IMR-90 (cell line): ENCODE results near the gene PLAAT3. TPM values are rescaled to one million over a fixed set of nuclear protein-coding genes. Genes with fewer than 3 reads are reported as not detected.

Source experiments
- ATAC-seq: fragments of 200-7000 bp; cut with Tn5 transposase; 2 replicates; pipeline ENCODE4 v1.9.1; 2020; ENCODE audit warnings: low read depth, mild to moderate bottlenecking, moderate library complexity
- BruUV-seq: library from RNA; stranded (reverse); fragments of 400-500 nt; replicated peaks from 2 replicates; lab custom pipeline; 2021; lab: Mats Ljungman, UMichigan
- CTCF ChIA-PET: fragments of 300-600 bp; formaldehyde crosslinking; extraction: SDS; loops from one replicate; lab custom pipeline; 2021; ENCODE audit warnings: antibody characterized with exemption; lab: Yijun Ruan, JAX
- POLR2A ChIA-PET: fragments of 300-600 bp; sonication (Branson Sonifier 250); formaldehyde crosslinking; loops from one replicate; lab custom pipeline; 2022; ENCODE audit warnings: antibody characterized with exemption; ENCODE audit not compliant: unreplicated experiment; lab: Charles Lee
- DNase-seq: peaks from one replicate; pipeline ENCODE4 v3.0.0; 2013
- H2AFZ ChIP-seq: replicated peaks from 2 replicates; pipeline ENCODE3; 2013; ENCODE audit warnings: low read length, mild to moderate bottlenecking; ENCODE audit not compliant: poor library complexity
- H2AK5ac ChIP-seq: 2 replicates; pipeline ENCODE4 v1.6.1; 2013; ENCODE audit warnings: low read depth, low read length, inconsistent platforms
- H2AK9ac ChIP-seq: replicated peaks from 2 replicates; pipeline ENCODE3; 2013; ENCODE audit warnings: mild to moderate bottlenecking, low read depth, low read length, moderate library complexity; ENCODE audit not compliant: poor library complexity
- H2BK120ac ChIP-seq: 2 replicates; pipeline ENCODE4 v1.6.1; 2013; ENCODE audit warnings: low read depth, low read length, inconsistent platforms
- H2BK15ac ChIP-seq: 3 replicates; pipeline ENCODE4 v1.6.1; 2013; ENCODE audit warnings: low read depth, low read length, inconsistent platforms
- H2BK20ac ChIP-seq: 2 replicates; pipeline ENCODE4 v1.6.1; 2013; ENCODE audit warnings: low read depth, mild to moderate bottlenecking, inconsistent platforms, low read length, moderate library complexity
- H2BK5ac ChIP-seq: 2 replicates; pipeline ENCODE4 v1.6.1; 2013; ENCODE audit warnings: mild to moderate bottlenecking, low read depth, low read length, inconsistent platforms; ENCODE audit not compliant: poor library complexity, severe bottlenecking
- H3K14ac ChIP-seq: replicated peaks from 2 replicates; pipeline ENCODE4 v1.6.1; 2013; ENCODE audit warnings: low read depth, low read length, inconsistent platforms
- H3K18ac ChIP-seq: 2 replicates; pipeline ENCODE4 v1.6.1; 2013; ENCODE audit warnings: low read depth, low read length, control low read depth
- H3K23ac ChIP-seq: 2 replicates; pipeline ENCODE4 v1.6.1; 2013; ENCODE audit warnings: low read depth, low read length, inconsistent platforms
- H3K27ac ChIP-seq: 2 replicates; pipeline ENCODE4 v1.5.1; 2013; ENCODE audit warnings: mild to moderate bottlenecking, control low read depth, low read length; ENCODE audit not compliant: insufficient read depth
- H3K27me3 ChIP-seq: 2 replicates; pipeline ENCODE4 v1.6.1; 2013; ENCODE audit warnings: low read length; ENCODE audit not compliant: control insufficient read depth, insufficient read depth
- H3K36me3 ChIP-seq: 2 replicates; pipeline ENCODE4 v1.6.1; 2013; ENCODE audit warnings: low read length, mixed read lengths; ENCODE audit not compliant: control insufficient read depth, insufficient read depth
- H3K4ac ChIP-seq: 2 replicates; pipeline ENCODE4 v1.6.1; 2013; ENCODE audit warnings: low read depth, low read length, inconsistent platforms
- H3K4me1 ChIP-seq: 2 replicates; pipeline ENCODE4 v1.6.1; 2013; ENCODE audit warnings: low read length, mixed read lengths; ENCODE audit not compliant: control insufficient read depth, insufficient read depth
- H3K4me2 ChIP-seq: 2 replicates; pipeline ENCODE4 v1.6.1; 2013; ENCODE audit warnings: low read depth, mild to moderate bottlenecking, control low read depth, low read length, moderate library complexity
- H3K4me3 ChIP-seq: 2 replicates; pipeline ENCODE4 v1.5.1; 2013; ENCODE audit warnings: low read depth, mild to moderate bottlenecking, control low read depth, low read length, moderate library complexity; ENCODE audit not compliant: insufficient read depth
- H3K56ac ChIP-seq: 2 replicates; pipeline ENCODE4 v1.6.1; 2013; ENCODE audit warnings: low read length, inconsistent platforms; ENCODE audit not compliant: insufficient read depth; ENCODE audit errors: extremely low read depth
- H3K79me1 ChIP-seq, 2 experiments: 2 replicates each; pipeline ENCODE4 v1.6.1; 2013; ENCODE audit warnings: low read length in 2 of 2, inconsistent platforms in 1 of 2, low read depth in 1 of 2
- H3K9ac ChIP-seq: 2 replicates; pipeline ENCODE4 v1.6.1; 2013; ENCODE audit warnings: low read depth, low read length, control low read depth
- H3K9me1 ChIP-seq: 2 replicates; pipeline ENCODE4 v1.6.1; 2013; ENCODE audit warnings: low read length, inconsistent platforms; ENCODE audit not compliant: insufficient read depth
- H3K9me3 ChIP-seq: 2 replicates; pipeline ENCODE4 v1.6.1; 2013; ENCODE audit warnings: low read length; ENCODE audit not compliant: control insufficient read depth, insufficient read depth
- H4K20me1 ChIP-seq: 2 replicates; pipeline ENCODE4 v1.6.1; 2013; ENCODE audit warnings: low read length, inconsistent platforms; ENCODE audit not compliant: insufficient read depth
- H4K5ac ChIP-seq: 2 replicates; pipeline ENCODE4 v1.6.1; 2013; ENCODE audit warnings: mild to moderate bottlenecking, low read depth, low read length, control low read depth
- H4K8ac ChIP-seq, 2 experiments: 2 replicates each; pipeline ENCODE4 v1.6.1; 2013; ENCODE audit warnings: low read depth in 2 of 2, low read length in 2 of 2, control low read depth in 1 of 2, inconsistent platforms in 1 of 2
- H4K91ac ChIP-seq: 2 replicates; pipeline ENCODE4 v1.6.1; 2013; ENCODE audit warnings: low read depth, low read length, inconsistent platforms; ENCODE audit not compliant: insufficient read depth
- BHLHE40 ChIP-seq: fragments of 150-350 bp; IDR thresholded peaks from 2 replicates; pipeline ENCODE4 v1.6.1; 2016; ENCODE audit warnings: mild to moderate bottlenecking, low read depth, low read length
- CEBPB ChIP-seq: IDR thresholded peaks from 2 replicates; pipeline ENCODE4 v1.6.1; 2012; ENCODE audit warnings: low read depth, low read length, improper control_type of control experiment
- CHD1 ChIP-seq: IDR thresholded peaks from 2 replicates; pipeline ENCODE4 v1.6.1; 2012; ENCODE audit warnings: low read depth, low read length, improper control_type of control experiment
- CTCF ChIP-seq: conservative IDR thresholded peaks from 2 replicates; pipeline ENCODE4 v1.5.1; 2012; ENCODE audit warnings: mild to moderate bottlenecking, low read depth, low read length, improper control_type of control experiment
- FOS ChIP-seq: fragments of 150-350 bp; IDR thresholded peaks from 2 replicates; pipeline ENCODE4 v1.6.1; 2016; ENCODE audit warnings: low read depth, low read length
- MAFK ChIP-seq: IDR thresholded peaks from 2 replicates; pipeline ENCODE4 v1.6.1; 2012; ENCODE audit warnings: low read depth, low read length, improper control_type of control experiment
- MAZ ChIP-seq: IDR thresholded peaks from 2 replicates; pipeline ENCODE4 v1.6.1; 2012; ENCODE audit warnings: low read depth, mild to moderate bottlenecking, low read length, improper control_type of control experiment, moderate library complexity, borderline replicate concordance
- NFE2L2 ChIP-seq: fragments of 150-350 bp; IDR thresholded peaks from 2 replicates; pipeline ENCODE4 v1.6.1; 2016; ENCODE audit warnings: low read depth, mild to moderate bottlenecking, low read length
- POLR2A ChIP-seq: IDR thresholded peaks from 2 replicates; pipeline ENCODE4 v1.6.1; 2012; ENCODE audit warnings: mild to moderate bottlenecking, low read depth, low read length
- RCOR1 ChIP-seq: IDR thresholded peaks from 2 replicates; pipeline ENCODE4 v1.6.1; 2012; ENCODE audit warnings: mild to moderate bottlenecking, low read length, improper control_type of control experiment; ENCODE audit not compliant: insufficient replicate concordance
- RFX5 ChIP-seq: IDR thresholded peaks from 2 replicates; pipeline ENCODE4 v1.8.0; 2012; ENCODE audit warnings: low read depth, mild to moderate bottlenecking, low read length, moderate library complexity
- SMC3 ChIP-seq: fragments of 150-350 bp; IDR thresholded peaks from 2 replicates; pipeline ENCODE4 v1.6.1; 2016; ENCODE audit warnings: low read depth, mild to moderate bottlenecking, antibody characterized with exemption, low read length, moderate library complexity
- USF2 ChIP-seq: fragments of 150-350 bp; IDR thresholded peaks from 2 replicates; pipeline ENCODE4 v1.6.1; 2017; ENCODE audit warnings: mild to moderate bottlenecking, antibody characterized with exemption, low read length, low read depth
- WGBS, 2 experiments: methylation state at CpG; one replicate each; pipeline versions ENCODE4 v1.1.5 to v1.1.7; 2013; ENCODE audit warnings: missing lambda C conversion rate in 2 of 2; ENCODE audit not compliant: insufficient read length in 1 of 2; ENCODE audit errors: extremely low coverage in 2 of 2; 5-methylcytosine and 5-hydroxymethylcytosine counted together
- dilution Hi-C: fragments of 300-500 bp; cut with HindIII; formaldehyde crosslinking; loops from one replicate; pipeline ENCODE4 v1.14.3; 2018; ENCODE audit warnings: low sequenced_read_pairs; ENCODE audit not compliant: unreplicated experiment
- in situ Hi-C: fragments of 300-500 bp; cut with MboI; formaldehyde crosslinking; loops from 3 replicates; pipeline ENCODE4 v1.14.3; 2019; ENCODE audit warnings: low sequenced_read_pairs, inconsistent platforms, mixed read lengths
- intact Hi-C: fragments of 100-400 bp; cut with micrococcal nuclease; formaldehyde crosslinking; loops from 2 replicates; pipeline ENCODE4 v1.10.0; 2022
- polyA plus RNA-seq, 3 experiments: library from polyadenylated mRNA; depleted of rRNA; stranded (reverse); fragments of >200 nt; gene quantifications; 2 replicates each; pipeline ENCODE4 v1.2.3, GENCODE V29; 2012; ENCODE audit warnings: low replicate concordance in 1 of 3
- total RNA-seq: library from RNA; depleted of rRNA; stranded (reverse); fragments of >200 nt; gene quantifications from 2 replicates; pipeline ENCODE4 v1.2.3, GENCODE V29; 2012

PLAAT3 gene
- total and polyA plus RNA-seq, 2 of the 4 experiments (the other 2 are of a cell fraction), result 3.2 to 3.9 TPM

GRCh38 chr11:63567044-63567840, 47.0 kb downstream of the PLAAT3 start (continued):
- TF ChIP-seq CHD1, result no peak
- peak; percentile 50; the same call in 1 of the 2 replicates for TF ChIP-seq CEBPB
- no peak for TF ChIP-seq MAZ

- POLR2A ChIA-PET, result no interaction called here
- no peak overlapping the region for H3K27ac ChIP-seq
- dilution Hi-C loops, result no loop called here
Observed at GRCh38 chr11:63564784-63565350, 49.4 kb downstream of the PLAAT3 start.

More at GRCh38 chr11:63564784-63565350, 49.4 kb downstream of the PLAAT3 start:
- ATAC-seq (no peak), DNase-seq (no peak)
- H4K20me1 ChIP-seq, result no peaks in the 10 kb centered on the region
- H3K4me1 ChIP-seq, result peaks cover 3% of the 10 kb centered on the region; the same call in 1 of the 2 replicates
- H2AFZ ChIP-seq, result peak overlapping the region; percentile 37
- no peaks in the 10 kb centered on the region for H3K36me3 ChIP-seq
- no peak overlapping the region for H3K4me2 ChIP-seq
- H4K8ac ChIP-seq, result no peak overlapping the region
- no peak overlapping the region for H2AK5ac ChIP-seq
- no CpG with 5 or more reads among the region's 4 CpGs for WGBS, 2 experiments
- H3K14ac ChIP-seq, result no peak overlapping the region
- intact Hi-C loops, result no loop called here
- H2BK20ac ChIP-seq, result no peak overlapping the region
- in situ Hi-C loops, result no loop called here
- no peaks in the 10 kb centered on the region for H3K9me3 ChIP-seq
- H3K79me1 ChIP-seq, result no peaks in the 10 kb centered on the region
- H2AK9ac ChIP-seq, result no peak overlapping the region
- no TSS peak for BruUV-seq
- H3K4me3 ChIP-seq, result no peak overlapping the region
- H3K23ac ChIP-seq, result no peak overlapping the region
- peaks cover 3% of the 10 kb centered on the region; the same call in 1 of the 2 replicates for H3K9me1 ChIP-seq
- TF ChIP-seq MAFK, result no peak
- no peak for TF ChIP-seq POLR2A
- TF ChIP-seq CTCF, result no peak
- no peak for TF ChIP-seq RCOR1
- TF ChIP-seq RFX5, result no peak
- no peak for TF ChIP-seq FOS
- TF ChIP-seq MAZ, result no peak
- no peak for TF ChIP-seq NFE2L2
- TF ChIP-seq CEBPB, result no peak
- no peak for TF ChIP-seq BHLHE40
- no peak for TF ChIP-seq SMC3
- no peak for TF ChIP-seq USF2
- H3K27me3 ChIP-seq, result peaks cover 21% of the 10 kb centered on the region
- H3K18ac ChIP-seq, result no peak overlapping the region
- CTCF ChIA-PET, result no interaction called here
- no peak overlapping the region for H4K91ac ChIP-seq
- no peak overlapping the region for H3K4ac ChIP-seq
- H3K56ac ChIP-seq, result no peak overlapping the region
- H2BK5ac ChIP-seq, result no peak overlapping the region
- no peak overlapping the region for H2BK15ac ChIP-seq
- H4K5ac ChIP-seq, result no peak overlapping the region
- no peak overlapping the region for H3K9ac ChIP-seq
- no peak overlapping the region for H2BK120ac ChIP-seq
